K562 (cell line): Measurements from ENCODE around the gene TRDMT1. TPM values are rescaled to one million over a fixed set of nuclear protein-coding genes. Genes with fewer than 3 reads are reported as not detected.

Source experiments
- BCLAF1 ChIP-seq, 2 experiments: fragments of 450-650 bp in 1 of 2; IDR thresholded peaks; 2 replicates each; pipeline ENCODE4 v1.6.1; 2011 to 2017; ENCODE audit warnings: low read depth in 2 of 2, antibody characterized with exemption in 1 of 2, borderline replicate concordance in 1 of 2, low read length in 1 of 2, mild to moderate bottlenecking in 1 of 2, mixed read lengths in 1 of 2; ENCODE audit not compliant: control insufficient read depth in 1 of 2
- PHTF2 ChIP-seq: fragments of 250-450 bp; sonication (Bioruptor Pico); IDR thresholded peaks from 2 replicates; pipeline ENCODE4 v1.5.0; 2021; ENCODE audit warnings: mild to moderate bottlenecking
- PTRF ChIP-seq: fragments of 450-650 bp; IDR thresholded peaks from 2 replicates; pipeline ENCODE4 v1.6.1; 2016; ENCODE audit warnings: mild to moderate bottlenecking, missing genetic modification characterization, missing compliant biosample characterization
- ZBTB26 ChIP-seq: fragments of 450-650 bp; formaldehyde crosslinking; IDR thresholded peaks from 2 replicates; pipeline ENCODE4 v1.4.0; 2022; ENCODE audit warnings: missing genetic modification characterization
- ZMIZ1 ChIP-seq, 2 experiments: fragments of 150-350 bp in 1 of 2; IDR thresholded peaks; 2 replicates each; pipeline ENCODE4 v1.6.1; 2012 to 2016; ENCODE audit warnings: low read depth in 2 of 2, low read length in 2 of 2, mild to moderate bottlenecking in 1 of 2, moderate library complexity in 1 of 2
- polyA plus RNA-seq, 8 experiments: library from polyadenylated mRNA; depleted of rRNA in 4 of 8; stranded (reverse) in 5 of 8; unstranded in 3 of 8; fragments of >200 nt; fragmentation: Nextera tagmentation in 2 of 8; fragmentation: Illumina TruSeq in 1 of 8; extraction: Ambion mirVana in 2 of 8; extraction: Trizol in 1 of 8; gene quantifications; 2 replicates each; pipeline versions ENCODE4 v1.2.1 to v1.2.3, GENCODE V29; 2011 to 2014; ENCODE audit warnings: inconsistent platforms in 1 of 8, missing spikeins in 1 of 8
- total RNA-seq, 7 experiments: library from RNA; depleted of rRNA in 6 of 7; stranded (reverse); fragments of >200 nt in 6 of 7; fragmentation: Illumina TruSeq in 2 of 7; extraction: Trizol in 2 of 7; gene quantifications; 2 replicates each; pipeline versions ENCODE4 v1.2.1 to v1.2.3, GENCODE V29; 2011 to 2021; ENCODE audit warnings: low replicate concordance in 1 of 7

The TRDMT1 gene
- total and polyA plus RNA-seq, 9 of the 15 experiments (the other 6 are each of a cell fraction or from before 2014, with no cell fraction given), result 5.4 to 12.6 (median 9.3) TPM

- TF ChIP-seq BCLAF1 (IDR thresholded peaks at IDR 0.05; ENCODE audit: borderline replicate concordance in 1 of 2, control insufficient read depth in 1 of 2, low read depth in 2 of 2, low read length in 1 of 2) (no peak), ZBTB26 (CRISPR knock-in tag) (no peak), PHTF2 (CRISPR knock-in tag) (no peak), ZMIZ1 (IDR thresholded peaks at IDR 0.05; ENCODE audit: low read depth in 2 of 2, low read length in 2 of 2) (no peak), PTRF (no peak)
Measured at GRCh38 chr10:17144032-17144431, 57.4 kb downstream of the TRDMT1 start (continued).
